Tibial nerve (tissue), 3 donors: ENCODE results near the gene DCTN4.

Experiments used
- POLR2A ChIP-seq, 2 donors: fragments of 450-650 bp; IDR thresholded peaks; one replicate each; pipeline ENCODE4 v1.6.1; 2017; ENCODE audit warnings: antibody characterized with exemption in 2 of 2, mild to moderate bottlenecking in 2 of 2, moderate library complexity in 2 of 2
- TF ChIP-seq, protein P1 (sequence below), 5 experiments: fragments of 200-600 bp in 3 of 5; fragments of 450-650 bp in 2 of 5; sonication (generic) in 3 of 5; IDR thresholded peaks; one replicate each; pipeline ENCODE4 v1.5.1; 2016 to 2019; ENCODE audit warnings: antibody characterized with exemption in 5 of 5, mild to moderate bottlenecking in 3 of 5, moderate library complexity in 2 of 5

- TF ChIP-seq, protein P1, sequence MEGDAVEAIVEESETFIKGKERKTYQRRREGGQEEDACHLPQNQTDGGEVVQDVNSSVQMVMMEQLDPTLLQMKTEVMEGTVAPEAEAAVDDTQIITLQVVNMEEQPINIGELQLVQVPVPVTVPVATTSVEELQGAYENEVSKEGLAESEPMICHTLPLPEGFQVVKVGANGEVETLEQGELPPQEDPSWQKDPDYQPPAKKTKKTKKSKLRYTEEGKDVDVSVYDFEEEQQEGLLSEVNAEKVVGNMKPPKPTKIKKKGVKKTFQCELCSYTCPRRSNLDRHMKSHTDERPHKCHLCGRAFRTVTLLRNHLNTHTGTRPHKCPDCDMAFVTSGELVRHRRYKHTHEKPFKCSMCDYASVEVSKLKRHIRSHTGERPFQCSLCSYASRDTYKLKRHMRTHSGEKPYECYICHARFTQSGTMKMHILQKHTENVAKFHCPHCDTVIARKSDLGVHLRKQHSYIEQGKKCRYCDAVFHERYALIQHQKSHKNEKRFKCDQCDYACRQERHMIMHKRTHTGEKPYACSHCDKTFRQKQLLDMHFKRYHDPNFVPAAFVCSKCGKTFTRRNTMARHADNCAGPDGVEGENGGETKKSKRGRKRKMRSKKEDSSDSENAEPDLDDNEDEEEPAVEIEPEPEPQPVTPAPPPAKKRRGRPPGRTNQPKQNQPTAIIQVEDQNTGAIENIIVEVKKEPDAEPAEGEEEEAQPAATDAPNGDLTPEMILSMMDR (IDR thresholded peaks at IDR 0.05): no peak
- no peak for TF ChIP-seq POLR2A (IDR thresholded peaks at IDR 0.05)
These were observed 442 bp upstream of the DCTN4 start for GRCh38 chr5:150759334-150759583.
